ENCODE results near the gene MARCHF4. TPM values are rescaled to one million over a fixed set of nuclear protein-coding genes. Genes with fewer than 3 reads are reported as not detected.

The MARCHF4 gene
- total and polyA plus RNA-seq, 7 donors = under 0.01 to 0.20 (median 0.14) TPM; not detected in 4

- Histone ChIP-seq H3K27ac (no peak overlapping the region), H3K27me3 (peaks cover 19 to 54% (median 44%) of the 10 kb centered on the region in 3 donors), H3K36me3 (no peaks in the 10 kb centered on the region), H3K4me3 (no peak overlapping the region), H3K9me3 (no peaks in the 10 kb centered on the region), H3K4me1 (peaks cover 0 to 17% (median 13%) of the 10 kb centered on the region in 4 donors)
- DNase-seq = no peak
- TF ChIP-seq EP300 (IDR thresholded peaks at IDR 0.05) (no peak), POLR2AphosphoS5 (IDR thresholded peaks at IDR 0.05) (no peak), POLR2A (IDR thresholded peaks at IDR 0.05) (no peak)
- TF ChIP-seq, protein P1, sequence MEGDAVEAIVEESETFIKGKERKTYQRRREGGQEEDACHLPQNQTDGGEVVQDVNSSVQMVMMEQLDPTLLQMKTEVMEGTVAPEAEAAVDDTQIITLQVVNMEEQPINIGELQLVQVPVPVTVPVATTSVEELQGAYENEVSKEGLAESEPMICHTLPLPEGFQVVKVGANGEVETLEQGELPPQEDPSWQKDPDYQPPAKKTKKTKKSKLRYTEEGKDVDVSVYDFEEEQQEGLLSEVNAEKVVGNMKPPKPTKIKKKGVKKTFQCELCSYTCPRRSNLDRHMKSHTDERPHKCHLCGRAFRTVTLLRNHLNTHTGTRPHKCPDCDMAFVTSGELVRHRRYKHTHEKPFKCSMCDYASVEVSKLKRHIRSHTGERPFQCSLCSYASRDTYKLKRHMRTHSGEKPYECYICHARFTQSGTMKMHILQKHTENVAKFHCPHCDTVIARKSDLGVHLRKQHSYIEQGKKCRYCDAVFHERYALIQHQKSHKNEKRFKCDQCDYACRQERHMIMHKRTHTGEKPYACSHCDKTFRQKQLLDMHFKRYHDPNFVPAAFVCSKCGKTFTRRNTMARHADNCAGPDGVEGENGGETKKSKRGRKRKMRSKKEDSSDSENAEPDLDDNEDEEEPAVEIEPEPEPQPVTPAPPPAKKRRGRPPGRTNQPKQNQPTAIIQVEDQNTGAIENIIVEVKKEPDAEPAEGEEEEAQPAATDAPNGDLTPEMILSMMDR (IDR thresholded peaks at IDR 0.05) = no peak
- intact Hi-C loops (cut with DNase I) = no loop called here
These were observed 1.6 kb upstream of the MARCHF4 start for GRCh38 chr2:216373896-216374295.

DNA sequence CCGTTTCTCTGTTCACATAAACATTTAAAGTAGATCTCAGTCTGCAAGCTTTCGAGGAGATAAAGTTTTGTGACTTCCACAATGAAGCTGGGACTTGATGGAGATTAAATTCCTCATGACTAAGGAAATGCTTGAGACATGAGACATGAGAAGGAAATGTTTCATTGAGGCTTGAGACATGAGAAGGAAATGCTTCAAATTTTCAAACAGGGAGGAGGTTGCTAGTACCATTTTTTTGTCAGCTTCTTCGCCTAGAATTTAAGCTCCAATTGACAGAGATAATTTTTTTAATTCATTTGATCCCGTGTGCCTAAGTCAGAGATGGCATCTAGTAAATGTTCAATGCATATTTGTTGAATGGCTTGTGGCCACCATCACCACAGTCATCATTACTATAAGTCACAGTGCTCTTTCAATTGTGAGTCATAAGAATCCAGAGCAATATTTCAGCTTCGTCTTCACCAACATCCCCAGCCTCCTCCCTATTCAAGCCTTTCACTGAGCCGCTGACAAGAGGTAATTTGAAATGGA lies 543 bp upstream of the MARCHF4 start:
- no peaks in the 10 kb centered on the region for H3K9me3 ChIP-seq
- H3K36me3 ChIP-seq = no peaks in the 10 kb centered on the region
- peaks cover 19 to 65% (median 47%) of the 10 kb centered on the region in 3 donors for H3K27me3 ChIP-seq
- TF ChIP-seq POLR2AphosphoS5 (IDR thresholded peaks at IDR 0.05) = no peak
- TF ChIP-seq, protein P1 (IDR thresholded peaks at IDR 0.05) = no peak
- TF ChIP-seq EP300 (IDR thresholded peaks at IDR 0.05) = no peak
- TF ChIP-seq POLR2A (IDR thresholded peaks at IDR 0.05) = no peak
- no peak overlapping the region for H3K4me3 ChIP-seq
- H3K27ac ChIP-seq = no peak overlapping the region
- DNase-seq = no peak
- 39 to 41% methylated on average over 6 of the region's 6 CpGs for WGBS, 2 donors
- H3K4me1 ChIP-seq = peaks cover 0 to 17% (median 13%) of the 10 kb centered on the region in 4 donors
- intact Hi-C loops (cut with DNase I) = no loop called here

GRCh38 chr2:216370961-216371712 lies 1.1 kb downstream of the MARCHF4 start:
- Histone ChIP-seq H3K27me3 (peaks cover 19 to 66% (median 47%) of the 10 kb centered on the region in 3 donors), H3K9me3 (no peaks in the 10 kb centered on the region), H3K27ac (no peak overlapping the region), H3K4me3 (peak overlapping the region in 3 of 4 donors; percentile 0 to 31 (median 7)), H3K36me3 (no peaks in the 10 kb centered on the region), H3K4me1 (peaks cover 0 to 17% (median 13%) of the 10 kb centered on the region in 4 donors)
- 2 to 9% methylated on average over 53 of the region's 53 CpGs for WGBS, 2 donors
- no peak for DNase-seq
- TF ChIP-seq EP300 (IDR thresholded peaks at IDR 0.05) = no peak
- TF ChIP-seq POLR2AphosphoS5 (IDR thresholded peaks at IDR 0.05) = no peak
- TF ChIP-seq POLR2A (IDR thresholded peaks at IDR 0.05) = no peak
- TF ChIP-seq, protein P1 (IDR thresholded peaks at IDR 0.05) = no peak
- intact Hi-C loops (cut with DNase I) = no loop called here

- 80 to 83% methylated on average over 18 of the region's 18 CpGs for WGBS, 2 donors
- no peaks in the 10 kb centered on the region for H3K36me3 ChIP-seq
- intact Hi-C loops (cut with DNase I) = no loop called here
- no peak overlapping the region for H3K27ac ChIP-seq
- DNase-seq = no peak
- peaks cover 19 to 66% (median 47%) of the 10 kb centered on the region in 3 donors for H3K27me3 ChIP-seq
- TF ChIP-seq, protein P1 (IDR thresholded peaks at IDR 0.05) = no peak
- no peak for TF ChIP-seq POLR2AphosphoS5 (IDR thresholded peaks at IDR 0.05)
- no peak for TF ChIP-seq EP300 (IDR thresholded peaks at IDR 0.05)
- no peak for TF ChIP-seq POLR2A (IDR thresholded peaks at IDR 0.05)
- no peak overlapping the region for H3K4me3 ChIP-seq
- peaks cover 0 to 17% (median 13%) of the 10 kb centered on the region in 4 donors for H3K4me1 ChIP-seq
- H3K9me3 ChIP-seq = no peaks in the 10 kb centered on the region
These were observed 2.5 kb downstream of the MARCHF4 start for GRCh38 chr2:216369821-216370220.
